RWPE2 (cell line): Measurements from ENCODE around the gene ERO1A.

Source experiments
- ATAC-seq: fragments of 200-7000 bp; cut with Tn5 transposase; 3 replicates; pipeline ENCODE4 v1.9.1; 2021; ENCODE audit warnings: low read depth
- DNase-seq: peaks from one replicate; pipeline ENCODE4 v3.0.0-alpha.2; 2020; ENCODE audit warnings: low spot score
- H3K27ac ChIP-seq: fragments of 450-650 bp; 2 replicates; pipeline ENCODE4 v1.5.1; 2017; ENCODE audit warnings: mild to moderate bottlenecking; ENCODE audit not compliant: poor library complexity, severe bottlenecking
- H3K27me3 ChIP-seq: fragments of 250-450 bp; sonication (Bioruptor Pico); 2 replicates; pipeline ENCODE4 v1.5.1; 2021; ENCODE audit warnings: mild to moderate bottlenecking, moderate library complexity; ENCODE audit not compliant: insufficient read depth, poor library complexity, severe bottlenecking
- H3K36me3 ChIP-seq: fragments of 250-450 bp; sonication (Bioruptor Pico); 2 replicates; pipeline ENCODE4 v1.5.1; 2020; ENCODE audit warnings: low read depth, mild to moderate bottlenecking, moderate library complexity
- H3K4me1 ChIP-seq: fragments of 250-450 bp; sonication (Bioruptor Pico); 2 replicates; pipeline ENCODE4 v1.5.1; 2021; ENCODE audit warnings: mild to moderate bottlenecking, moderate library complexity; ENCODE audit not compliant: insufficient read depth, poor library complexity, severe bottlenecking
- H3K4me3 ChIP-seq: fragments of 250-450 bp; sonication (Bioruptor Pico); 2 replicates; pipeline ENCODE4 v1.5.1; 2021; ENCODE audit warnings: mild to moderate bottlenecking, moderate library complexity; ENCODE audit not compliant: severe bottlenecking
- H3K9me3 ChIP-seq: fragments of 250-450 bp; sonication (Bioruptor Pico); 2 replicates; pipeline ENCODE4 v1.5.1; 2021; ENCODE audit warnings: mild to moderate bottlenecking, moderate library complexity; ENCODE audit not compliant: severe bottlenecking
- CTCF ChIP-seq: fragments of 450-650 bp; IDR thresholded peaks from one replicate; pipeline ENCODE4 v1.5.1; 2017; ENCODE audit warnings: mild to moderate bottlenecking, moderate library complexity; ENCODE audit not compliant: poor library complexity, severe bottlenecking

Gene ERO1A

GRCh38 chr14:52700701-52701172, 5.4 kb upstream of the ERO1A start:
- DNase-seq (no peak), ATAC-seq (peak; percentile 80)
- H3K27ac ChIP-seq = peak overlapping the region; percentile 96
- H3K9me3 ChIP-seq = no peaks in the 10 kb centered on the region
- H3K36me3 ChIP-seq = no peaks in the 10 kb centered on the region
- no peak for TF ChIP-seq CTCF
- H3K27me3 ChIP-seq = no peaks in the 10 kb centered on the region
- H3K4me3 ChIP-seq = no peak overlapping the region
- peaks cover 38% of the 10 kb centered on the region for H3K4me1 ChIP-seq

GRCh38 chr14:52694761-52695480, 437 bp downstream of the ERO1A start:
- Histone ChIP-seq H3K9me3 (no peaks in the 10 kb centered on the region), H3K27ac (peak overlapping the region; percentile 88), H3K27me3 (no peaks in the 10 kb centered on the region), H3K4me3 (peak overlapping the region; percentile 85), H3K4me1 (peaks cover 45% of the 10 kb centered on the region), H3K36me3 (peaks cover 26% of the 10 kb centered on the region)
- no peak for TF ChIP-seq CTCF
- peak; percentile 38 for ATAC-seq
- DNase-seq = peak; percentile 69

DNA sequence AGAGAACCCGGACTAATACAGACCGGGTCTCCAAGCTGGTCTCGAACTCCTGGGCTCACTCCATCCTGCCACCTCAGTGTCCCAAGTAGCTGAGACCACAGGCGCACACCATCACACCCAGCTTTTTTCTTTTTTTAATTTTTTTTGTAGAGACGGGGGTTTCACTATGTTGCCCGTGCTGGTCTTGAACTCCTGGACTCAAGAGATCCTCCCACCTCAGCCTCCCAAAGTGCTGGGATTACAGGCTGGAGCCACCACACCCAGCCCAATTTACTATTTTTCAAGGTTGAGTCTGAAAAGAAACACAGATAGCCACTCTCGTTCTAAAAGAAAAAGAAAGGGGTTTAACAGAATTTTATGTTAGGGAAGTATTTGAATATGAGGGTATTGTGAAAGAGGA, 1.8 kb downstream of the ERO1A start:
- peak overlapping the region; percentile 88 for H3K27ac ChIP-seq
- peaks cover 26% of the 10 kb centered on the region for H3K36me3 ChIP-seq
- no peaks in the 10 kb centered on the region for H3K27me3 ChIP-seq
- ATAC-seq (no peak), DNase-seq (no peak)
- peak overlapping the region; percentile 85 for H3K4me3 ChIP-seq
- H3K4me1 ChIP-seq = peaks cover 49% of the 10 kb centered on the region
- no peaks in the 10 kb centered on the region for H3K9me3 ChIP-seq
- TF ChIP-seq CTCF = no peak

- TF ChIP-seq CTCF = no peak
- peaks cover 49% of the 10 kb centered on the region for H3K4me1 ChIP-seq
- peak overlapping the region; percentile 85 for H3K4me3 ChIP-seq
- H3K36me3 ChIP-seq = peaks cover 26% of the 10 kb centered on the region
- ATAC-seq (no peak), DNase-seq (no peak)
- H3K27ac ChIP-seq = peak overlapping the region; percentile 88
- H3K27me3 ChIP-seq = no peaks in the 10 kb centered on the region
- H3K9me3 ChIP-seq = no peaks in the 10 kb centered on the region
These were observed 2.3 kb downstream of the ERO1A start for GRCh38 chr14:52693036-52693435.
